CD1c-positive myeloid dendritic cell (primary cell): Measurements from ENCODE around the gene RYR1.

Source experiments
- DNase-seq: peaks from one replicate; pipeline ENCODE4 v3.0.0-alpha.2; 2016; ENCODE audit errors: extremely low spot score

The RYR1 gene

DNA sequence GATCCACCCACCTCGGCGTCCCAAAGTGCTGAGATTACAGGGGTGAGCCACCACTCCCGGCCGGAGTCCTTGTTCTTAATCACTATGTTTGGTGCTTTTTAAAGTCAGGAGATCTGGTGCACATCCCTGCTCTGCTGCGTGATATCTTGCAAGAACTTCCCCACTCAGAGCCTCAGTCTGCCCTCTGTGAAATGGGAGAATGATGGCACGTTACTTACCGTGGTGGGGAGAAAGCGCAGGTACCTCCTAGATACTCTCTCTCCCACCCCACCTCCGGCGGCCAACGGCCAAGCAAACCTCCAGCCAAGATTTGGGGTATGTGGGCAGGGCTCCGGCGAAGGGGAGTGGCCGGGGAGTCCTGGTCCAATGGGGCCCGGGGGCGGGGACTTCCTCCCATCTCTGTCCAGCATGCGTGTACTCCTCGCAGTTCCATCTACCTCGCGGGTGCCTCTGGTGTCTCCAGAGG lies at the start of gene RYR1:
Gene RYR1, plus strand, starts transcription at position 424 of the 466 bp plus-strand sequence. CDS start 139 bp downstream, outside the sequence.
- DNase-seq: peak; percentile 46

DNA sequence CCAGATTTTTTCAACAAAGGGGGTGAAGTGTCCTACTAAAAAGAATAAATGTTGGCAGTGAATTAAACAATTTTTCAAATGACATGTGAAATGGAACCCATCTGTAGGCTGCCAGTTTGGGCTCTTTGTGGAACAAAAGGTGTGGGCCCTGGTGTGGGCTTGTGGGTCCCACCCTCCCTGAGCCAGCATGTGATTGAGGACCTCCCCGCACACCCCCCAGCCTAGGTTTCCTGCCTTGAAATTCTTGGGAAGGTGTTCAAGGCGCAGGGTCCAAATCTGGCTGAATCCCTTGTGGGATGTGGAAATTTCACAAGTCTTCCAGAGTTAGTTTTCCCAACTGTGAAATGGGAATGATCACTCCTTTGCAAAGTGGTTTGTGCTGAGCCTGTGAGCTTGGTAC lies 49.7 kb upstream of the RYR1 start:
- DNase-seq: no peak

DNA sequence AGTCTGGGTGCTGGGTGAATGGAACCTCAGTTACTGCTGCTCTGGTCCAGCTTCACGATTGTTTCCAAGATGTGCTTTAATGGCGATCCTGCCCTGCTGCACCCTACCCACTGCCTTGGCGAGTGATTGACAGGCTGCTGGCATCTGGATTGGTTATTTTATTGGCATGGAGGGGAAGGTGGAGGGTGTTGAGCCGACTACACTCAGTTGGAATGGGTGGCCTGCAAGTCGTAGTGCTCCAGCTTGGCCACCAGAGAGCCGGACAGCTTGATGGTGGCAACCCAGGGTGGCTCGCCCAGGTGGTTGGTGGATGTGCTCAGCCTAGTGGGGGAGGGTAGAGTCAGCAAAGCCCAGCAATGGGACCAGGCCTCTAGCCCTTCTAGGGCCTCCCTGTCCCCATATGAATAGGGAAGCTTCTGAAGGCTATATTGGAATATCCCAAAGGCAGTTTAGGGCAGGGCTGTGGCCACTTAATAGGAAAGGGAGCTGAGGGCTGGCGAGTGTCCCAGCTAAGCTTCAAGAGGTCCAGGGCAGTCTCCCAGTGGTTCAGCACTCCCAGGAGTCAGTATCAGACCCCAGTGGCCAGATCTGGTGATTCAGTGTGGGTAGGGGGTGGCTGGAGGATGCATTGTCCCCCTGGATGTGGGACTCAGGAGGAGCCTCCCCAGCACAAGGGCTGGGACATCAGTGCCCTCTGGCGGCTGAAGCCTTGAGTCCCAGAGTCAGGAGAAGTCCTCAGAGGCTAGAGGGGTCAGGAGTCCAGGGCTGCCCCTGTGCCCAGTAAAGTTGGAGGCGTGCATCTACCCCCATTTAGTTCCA lies 49.1 kb upstream of the RYR1 start:
- DNase-seq: no peak

DNA sequence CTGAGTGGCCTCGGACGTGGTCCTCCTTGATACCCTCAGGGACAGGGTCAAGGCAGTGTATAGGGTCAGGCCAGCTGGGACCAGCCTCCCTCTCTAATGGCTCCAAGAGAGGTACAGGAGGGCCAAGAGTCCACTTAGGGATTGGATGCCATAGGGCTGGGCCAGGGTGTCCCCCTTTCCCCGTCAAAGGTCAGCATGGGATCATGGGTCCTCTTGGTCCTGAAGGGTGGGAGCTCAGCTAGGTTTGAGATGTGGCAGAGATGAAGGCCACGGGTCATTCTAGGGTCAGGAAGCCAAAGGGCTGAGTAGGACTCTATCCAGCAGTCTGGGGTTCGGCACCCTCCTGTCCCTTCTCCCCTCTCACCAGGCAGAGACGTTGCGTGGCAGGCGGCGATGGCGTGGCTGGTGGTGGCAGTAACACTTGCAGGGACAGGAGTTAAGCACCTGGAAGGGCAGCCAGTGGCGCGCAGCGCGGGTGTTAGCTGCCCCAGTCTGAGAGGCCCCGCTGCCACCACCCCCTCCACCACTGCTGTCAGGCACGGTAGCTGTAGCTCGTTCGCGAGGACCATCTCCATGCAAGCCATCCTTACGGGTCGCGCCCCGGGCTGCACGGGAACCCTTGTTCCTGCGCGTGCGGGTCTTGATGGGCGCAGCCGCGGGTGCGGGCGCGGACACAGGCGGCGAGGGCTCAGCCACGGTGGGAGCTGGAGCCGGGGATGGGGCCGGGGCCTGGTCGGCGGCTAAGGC lies 48.3 kb upstream of the RYR1 start:
- DNase-seq: no peak

DNA sequence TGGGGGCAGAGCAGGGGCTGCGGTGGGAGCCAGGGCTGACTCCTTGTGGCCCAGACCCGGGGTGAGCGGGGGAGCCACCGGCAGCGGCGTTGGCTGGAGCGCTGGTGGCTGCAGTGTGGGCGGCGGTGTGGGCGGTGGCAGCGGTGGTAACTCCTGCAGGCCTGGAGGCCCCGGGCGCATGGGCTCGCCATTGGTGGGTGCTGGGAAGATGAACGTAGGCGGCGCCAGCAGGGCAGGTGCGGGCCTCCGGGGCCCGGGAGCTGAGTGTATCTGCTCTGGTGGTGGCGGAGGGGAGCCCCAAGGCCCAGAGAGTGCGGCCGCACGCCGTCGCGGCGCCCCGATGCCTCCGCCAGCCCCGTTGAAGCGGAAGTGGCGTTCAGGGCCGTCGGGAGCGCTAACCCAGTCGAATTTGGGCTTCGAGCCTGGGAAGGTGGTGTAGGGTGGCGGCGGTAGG lies 47.7 kb upstream of the RYR1 start:
- DNase-seq: no peak

DNA sequence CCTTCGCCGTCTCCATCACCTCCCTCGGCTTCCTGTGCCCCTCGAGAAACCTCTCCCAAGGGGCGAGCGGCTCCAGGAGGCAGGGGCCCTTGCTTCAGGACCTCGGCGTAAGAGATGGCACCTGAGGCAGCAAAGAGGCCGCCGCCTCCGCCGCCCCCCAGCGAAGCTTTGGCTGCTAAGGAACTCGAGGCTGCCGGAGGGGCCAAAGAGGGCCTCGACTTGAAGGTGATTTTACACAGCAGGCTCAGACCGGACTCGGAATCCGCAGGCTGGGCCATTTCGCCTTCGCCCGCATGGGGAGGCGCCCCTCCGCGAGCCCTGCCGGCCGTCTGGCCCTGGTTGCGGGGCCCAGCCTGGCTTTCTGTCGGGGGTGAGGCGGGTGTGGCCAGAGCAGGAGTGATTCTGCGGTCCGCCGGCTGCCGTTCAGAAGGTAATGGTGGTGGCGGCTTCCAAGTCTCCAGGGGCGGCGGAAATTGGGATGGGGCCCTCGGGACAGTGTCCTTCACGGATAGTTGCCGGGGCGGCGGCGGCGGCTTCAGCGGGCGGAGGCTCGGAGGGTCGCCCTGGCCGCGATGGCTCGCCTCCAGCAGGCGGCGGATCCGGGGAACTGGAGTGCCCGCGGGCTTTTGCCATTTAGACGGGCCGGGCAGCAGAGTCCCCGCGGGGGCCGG lies 47.1 kb upstream of the RYR1 start:
- DNase-seq: no peak

DNA sequence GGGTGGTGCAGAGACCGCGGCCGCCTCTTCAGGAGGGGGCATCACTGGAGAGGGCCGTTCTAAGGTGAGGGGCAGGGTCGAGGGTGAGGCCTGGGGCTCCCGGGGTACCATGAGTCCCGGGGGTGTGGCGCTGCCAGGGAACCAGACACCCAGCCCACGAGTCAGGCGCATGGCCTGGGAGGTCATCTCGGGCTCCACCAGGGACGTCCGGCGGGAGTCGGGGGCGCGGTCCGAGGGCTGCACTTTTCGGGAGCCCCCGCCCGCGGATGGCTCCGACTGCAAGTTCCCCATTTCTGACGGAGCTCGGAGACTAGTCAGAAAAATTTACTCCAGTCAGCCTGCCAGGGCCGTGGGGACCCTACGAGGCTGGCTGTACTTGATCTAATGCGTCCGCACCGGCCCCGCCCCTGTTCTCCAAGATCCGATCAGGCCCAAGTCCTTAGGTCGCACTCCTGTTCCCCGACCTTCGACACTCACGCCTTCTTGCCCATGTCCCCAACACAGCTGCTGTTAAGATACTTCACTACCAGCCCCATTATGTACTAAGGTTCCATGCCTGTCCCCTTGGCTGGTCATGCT lies 46.4 kb upstream of the RYR1 start:
- DNase-seq: peak; percentile 79

DNA sequence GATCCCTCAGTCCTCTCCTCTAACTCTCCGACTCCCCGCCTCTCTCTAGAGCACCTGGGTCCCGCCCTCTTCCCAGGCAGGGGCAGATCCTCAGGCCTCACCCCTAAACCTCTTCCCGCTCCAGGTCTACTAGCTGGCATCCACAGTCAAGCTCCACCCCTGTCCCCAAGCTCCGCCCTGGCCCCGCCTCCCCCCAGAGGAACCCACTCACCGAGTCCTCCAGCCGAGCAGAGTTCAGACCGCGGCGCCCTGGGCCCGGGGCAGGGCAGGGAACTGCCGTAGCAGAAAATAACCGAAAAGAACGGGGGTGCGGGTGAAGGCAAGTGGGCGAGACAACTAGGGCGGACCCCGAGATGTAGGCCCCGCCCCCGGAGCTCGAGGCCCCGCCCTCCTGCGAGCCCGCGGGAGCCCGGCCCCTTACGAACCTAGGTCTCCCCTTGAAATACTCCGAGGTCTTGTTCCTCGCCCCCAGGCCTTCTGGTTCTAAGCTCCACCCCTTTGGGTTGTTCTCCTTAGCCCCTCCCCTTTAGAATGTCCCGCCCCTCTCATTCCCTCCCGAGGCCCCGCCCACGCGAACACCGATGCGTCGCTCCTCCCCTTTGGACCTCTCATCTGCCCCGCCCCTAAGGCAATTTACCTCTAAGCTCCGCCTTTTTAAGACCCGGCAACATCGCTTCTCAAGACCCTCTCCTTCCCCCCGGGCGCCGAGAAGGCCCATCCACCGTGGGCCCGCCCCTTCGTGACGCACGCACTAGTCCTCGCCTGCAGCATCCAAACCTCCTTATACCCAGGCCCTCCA lies 45.7 kb upstream of the RYR1 start, which contains the start of gene GGN:
Gene GGN, minus strand, starts transcription at position 485 of the 799 bp plus-strand sequence. CDS start 773 bp downstream, outside the sequence.
- peak; percentile 76 for DNase-seq

DNA sequence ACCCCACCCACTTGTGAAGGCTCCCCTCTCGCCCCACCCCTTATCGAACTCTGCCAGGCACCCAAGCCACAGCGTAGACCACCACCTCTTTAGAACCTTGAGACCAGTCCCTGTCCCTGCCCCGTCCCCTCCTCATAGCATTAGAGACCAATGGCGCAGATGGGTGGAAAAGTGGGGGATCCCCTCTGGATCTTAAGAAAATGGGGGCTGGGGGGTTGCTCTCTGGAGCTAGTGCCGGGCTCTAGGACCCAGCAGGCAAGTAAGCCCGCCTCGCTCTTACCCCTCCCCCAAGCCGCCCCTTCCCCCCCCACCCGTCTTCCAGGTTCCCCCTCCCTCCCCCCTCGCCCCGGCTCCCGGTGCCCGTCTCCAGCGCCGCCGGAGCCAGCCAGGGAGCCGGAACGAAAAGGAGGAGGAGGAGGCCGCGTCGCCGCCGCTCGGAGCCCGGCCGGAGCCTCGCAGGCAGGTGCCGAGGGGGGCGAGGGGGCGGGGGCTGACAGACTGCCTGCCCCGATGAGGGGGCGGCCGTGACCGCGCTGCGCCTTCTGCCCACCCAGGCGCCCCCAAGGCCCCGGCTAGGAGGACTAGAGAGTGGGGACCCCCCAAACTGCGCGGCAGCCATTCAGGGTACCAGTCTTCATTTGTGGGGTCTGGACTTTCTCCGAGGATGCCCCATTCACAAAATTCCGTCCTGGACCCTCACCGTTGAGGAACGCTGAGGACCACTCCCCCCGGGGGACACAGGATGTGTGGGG lies 45.0 kb upstream of the RYR1 start, which contains the start of gene SPRED3:
Gene SPRED3, plus strand, starts transcription at position 349 of the 752 bp plus-strand sequence. CDS start 1,606 bp downstream, outside the sequence.
- no peak for DNase-seq

DNA sequence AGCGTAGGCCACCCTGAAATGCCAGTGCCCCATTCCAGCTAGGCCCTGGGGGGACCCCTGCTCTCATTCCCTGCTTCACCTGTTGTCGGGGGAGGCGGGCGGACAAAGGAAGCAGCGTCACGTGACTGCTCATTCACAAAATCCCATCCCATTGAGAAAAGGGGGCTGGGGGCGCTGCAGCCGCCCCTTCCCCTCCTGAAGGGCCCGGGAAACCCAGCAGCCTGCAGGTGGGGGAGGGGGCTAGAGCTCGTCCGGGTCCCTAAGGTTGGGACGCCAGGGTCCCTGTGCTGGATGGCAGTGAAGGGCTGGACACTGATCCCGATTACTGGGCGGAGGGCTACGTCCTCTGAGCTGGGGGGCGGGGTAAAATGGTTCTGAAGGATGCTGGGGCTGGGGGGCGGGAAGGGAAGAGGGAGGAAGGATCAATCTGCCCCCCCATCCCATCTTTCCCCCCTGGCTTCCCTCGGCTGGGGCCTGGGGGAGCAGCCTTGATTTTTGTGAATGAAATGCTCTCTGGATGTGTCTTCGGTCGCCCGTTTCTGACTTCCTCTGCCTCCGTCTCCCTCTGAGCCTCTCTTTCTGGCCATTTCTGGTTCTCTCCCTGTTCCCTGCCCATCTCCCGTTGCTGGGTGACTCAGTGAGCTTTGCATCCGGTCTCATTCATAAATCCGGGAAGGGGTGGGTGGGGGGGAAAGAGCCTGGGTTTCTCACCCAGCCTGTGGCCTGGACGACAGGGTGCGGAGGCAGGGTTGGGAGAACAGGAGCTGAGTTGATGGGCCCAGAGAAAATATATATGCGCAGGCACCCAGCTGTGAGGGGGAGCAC lies 44.2 kb upstream of the RYR1 start:
- DNase-seq: peak; percentile 25

DNA sequence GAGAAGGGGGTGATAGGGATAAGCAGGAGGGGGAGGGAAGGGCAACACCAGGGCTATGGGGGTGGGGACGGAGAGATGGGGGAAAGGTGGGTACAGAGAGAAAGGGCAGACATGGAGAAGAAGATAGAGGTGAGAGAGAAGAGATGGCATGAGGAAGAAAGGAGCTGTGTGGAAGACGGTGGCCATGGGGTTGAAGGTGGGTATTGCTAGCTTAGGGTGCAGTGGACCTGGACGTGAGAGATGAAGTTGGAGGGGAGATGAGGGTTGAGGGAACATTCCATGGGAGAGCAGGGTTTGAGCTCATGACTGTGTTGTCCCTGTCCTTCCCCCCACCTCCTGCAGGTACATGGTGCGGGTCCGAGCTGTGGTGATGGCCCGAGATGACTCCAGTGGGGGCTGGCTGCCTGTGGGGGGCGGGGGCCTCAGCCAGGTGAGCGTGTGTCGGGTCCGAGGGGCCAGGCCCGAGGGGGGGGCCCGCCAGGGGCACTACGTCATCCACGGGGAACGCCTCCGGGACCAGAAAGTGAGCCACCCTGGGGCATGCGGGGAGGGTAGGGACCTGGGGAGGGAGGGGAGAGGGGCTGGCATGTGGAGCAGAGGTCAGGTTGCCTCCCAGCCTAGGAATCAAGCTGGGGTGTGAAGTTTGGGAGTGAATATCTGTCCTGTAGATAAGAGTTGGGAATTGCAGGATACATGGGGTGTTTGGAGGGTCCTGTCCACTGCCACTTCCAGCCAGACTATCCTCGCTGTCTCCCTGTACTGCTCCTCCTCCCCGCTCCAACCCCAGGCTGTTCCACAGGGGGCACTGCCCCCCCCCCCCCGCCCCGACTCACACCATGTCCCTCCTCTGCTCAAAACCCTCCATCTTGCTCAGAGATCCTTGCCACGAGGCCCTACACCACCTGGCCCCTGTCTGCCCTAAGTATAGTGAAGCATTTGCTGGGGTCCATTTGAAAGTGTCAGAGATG lies 43.2 kb upstream of the RYR1 start:
- DNase-seq: no peak

DNA sequence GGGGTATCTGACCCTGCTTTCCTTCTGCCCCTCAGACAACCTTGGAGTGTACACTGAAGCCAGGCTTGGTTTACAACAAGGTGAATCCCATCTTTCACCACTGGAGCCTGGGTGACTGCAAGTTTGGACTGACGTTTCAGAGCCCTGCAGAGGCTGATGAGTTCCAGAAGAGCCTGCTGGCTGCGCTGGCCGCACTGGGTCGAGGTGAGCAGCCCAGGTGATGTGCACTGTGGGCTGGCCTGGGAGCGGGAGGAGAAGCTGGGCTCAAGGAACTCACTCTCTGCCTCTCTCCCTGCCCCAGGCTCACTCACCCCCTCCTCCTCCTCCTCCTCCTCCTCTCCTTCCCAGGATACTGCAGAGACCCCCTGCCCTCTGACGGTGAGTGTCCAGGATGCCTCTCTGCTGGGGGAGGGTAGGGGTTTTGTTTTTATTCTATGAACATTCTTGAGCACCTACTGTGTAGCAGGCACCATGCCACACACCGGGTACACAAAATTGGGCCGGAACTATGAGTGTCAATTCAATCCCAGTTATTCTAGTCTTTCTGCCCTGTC lies 41.5 kb upstream of the RYR1 start:
- DNase-seq: no peak

DNA sequence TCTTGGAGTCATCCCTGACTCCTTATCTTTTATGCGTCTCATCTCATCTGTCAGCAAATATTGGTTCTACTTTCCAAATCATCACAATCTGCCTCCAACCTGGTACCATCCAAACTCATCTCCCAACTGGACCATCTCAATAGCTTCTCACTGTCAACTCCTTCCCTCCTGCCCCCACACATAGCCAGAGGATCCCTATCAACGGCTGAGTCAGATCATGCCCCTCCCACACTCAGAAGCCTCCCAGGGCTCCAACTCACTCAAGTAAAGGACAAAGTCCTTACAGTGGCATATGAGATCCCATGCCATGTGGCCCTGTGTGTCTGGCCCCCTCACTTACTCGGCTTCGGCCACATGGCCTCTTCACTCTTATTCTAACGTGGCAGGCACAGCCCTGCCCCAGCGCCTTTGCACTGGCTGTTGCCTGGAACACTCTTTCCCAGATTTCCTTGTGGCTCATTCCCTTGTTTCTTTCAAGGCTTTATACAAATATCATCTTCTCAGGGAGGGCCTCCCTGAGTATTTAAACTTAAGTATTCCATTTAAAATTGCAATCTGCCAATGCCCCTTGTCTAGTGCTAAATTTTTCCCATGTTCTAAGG lies 40.7 kb upstream of the RYR1 start:
- peak; percentile 61 for DNase-seq

DNA sequence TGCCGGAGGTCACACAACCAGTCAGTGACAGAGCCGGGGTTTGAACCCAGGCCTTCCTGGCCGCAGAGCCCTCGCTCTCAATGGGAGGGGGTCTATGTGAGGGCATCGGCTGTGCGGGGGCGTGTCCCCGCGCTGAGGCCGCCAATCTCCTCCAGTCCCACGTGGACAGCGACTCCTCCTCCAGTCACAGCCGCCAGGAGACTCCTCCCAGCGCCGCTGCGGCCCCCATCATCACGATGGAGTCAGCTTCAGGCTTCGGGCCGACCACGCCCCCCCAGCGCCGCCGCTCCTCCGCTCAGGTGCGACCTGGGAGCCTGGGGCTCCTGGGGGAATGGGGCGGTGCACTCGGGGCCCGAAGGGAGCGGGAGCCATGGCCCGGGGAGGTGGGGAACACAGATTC lies 39.0 kb upstream of the RYR1 start:
- DNase-seq: peak; percentile 31

DNA sequence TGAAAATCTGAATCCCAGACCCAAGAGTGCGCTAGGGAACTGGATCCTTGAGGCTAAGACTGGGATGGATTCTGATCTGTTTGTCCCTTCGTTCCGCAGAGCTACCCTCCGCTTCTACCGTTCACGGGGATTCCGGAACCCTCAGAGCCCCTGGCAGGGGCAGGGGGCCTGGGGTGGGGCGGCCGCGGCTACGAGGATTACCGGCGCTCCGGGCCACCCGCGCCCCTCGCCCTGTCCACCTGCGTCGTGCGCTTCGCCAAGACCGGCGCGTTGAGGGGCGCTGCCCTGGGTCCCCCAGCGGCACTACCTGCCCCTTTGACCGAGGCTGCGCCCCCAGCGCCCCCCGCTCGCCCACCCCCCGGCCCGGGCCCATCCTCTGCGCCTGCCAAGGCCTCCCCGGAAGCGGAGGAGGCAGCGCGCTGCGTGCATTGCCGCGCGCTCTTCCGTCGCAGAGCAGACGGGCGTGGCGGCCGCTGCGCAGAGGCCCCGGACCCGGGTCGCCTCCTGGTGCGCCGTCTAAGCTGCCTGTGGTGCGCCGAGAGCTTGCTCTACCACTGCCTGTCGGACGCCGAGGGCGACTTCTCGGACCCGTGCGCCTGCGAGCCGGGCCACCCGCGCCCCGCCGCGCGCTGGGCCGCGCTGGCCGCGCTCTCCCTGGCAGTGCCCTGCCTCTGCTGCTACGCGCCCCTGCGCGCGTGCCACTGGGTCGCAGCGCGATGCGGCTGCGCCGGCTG lies 37.9 kb upstream of the RYR1 start:
- no peak for DNase-seq

DNA sequence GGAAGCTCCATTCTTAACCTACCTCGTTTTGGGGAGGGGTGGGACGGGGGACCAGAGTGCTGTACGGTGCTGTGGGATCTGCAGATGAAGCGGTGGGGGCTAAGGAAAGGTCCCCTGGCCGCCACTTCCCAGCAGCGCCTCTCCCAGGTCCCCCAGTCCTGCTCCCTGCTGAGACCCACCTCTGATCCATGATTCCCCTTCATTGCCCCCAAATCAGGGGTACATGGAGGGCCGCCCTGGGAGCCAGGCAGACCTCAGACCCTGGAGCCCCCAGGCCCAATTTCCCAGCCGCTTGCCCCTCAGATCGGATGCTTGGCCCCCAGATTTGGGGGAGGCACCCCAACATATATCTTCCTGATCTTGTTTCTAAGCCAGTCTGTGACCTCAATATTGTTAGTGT lies 34.4 kb upstream of the RYR1 start:
- no peak for DNase-seq

DNA sequence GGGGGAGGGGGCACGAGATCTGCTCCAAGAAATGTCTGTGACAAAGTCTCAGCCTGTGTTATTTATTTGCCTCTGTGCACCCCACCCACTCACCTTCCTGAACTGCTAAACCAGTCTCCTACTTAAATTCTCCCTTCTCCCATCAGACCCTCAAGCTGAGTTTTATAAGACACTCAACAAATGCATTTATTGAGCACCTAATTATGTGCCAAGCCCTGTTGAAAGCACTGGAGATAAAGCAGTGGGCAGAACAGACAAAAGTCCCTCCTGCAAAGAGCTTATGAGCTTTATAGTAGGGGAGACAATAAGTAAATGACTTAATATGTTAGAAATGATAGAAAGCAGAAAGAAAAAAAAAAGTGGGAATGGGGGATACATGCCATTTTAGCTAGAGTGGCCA lies 34.0 kb upstream of the RYR1 start:
- no peak for DNase-seq
